Activated CD8-positive, alpha-beta T cell treated with anti-CD3 and anti-CD28 coated beads, Interleukin-2, amount 10 ng/mL, durations not matched to agents 7 days and 5 days (primary cell): Measurements from ENCODE around the gene IQCM. TPM values are rescaled to one million over a fixed set of nuclear protein-coding genes. Genes with fewer than 3 reads are reported as not detected.

Experiments
- ATAC-seq: fragments of 150-1000 bp; cut with Tn5 transposase; one replicate; pipeline ENCODE4 v1.10.0; 2021; ENCODE audit warnings: moderate library complexity
- CTCF ChIA-PET: fragments of 350-600 bp; sonication (Branson Sonifier 250); formaldehyde crosslinking; loops from one replicate; lab custom pipeline; 2021; ENCODE audit warnings: antibody characterized with exemption; lab: Charles Lee
- POLR2A ChIA-PET: fragments of 350-600 bp; sonication (Branson Sonifier 250); formaldehyde crosslinking; loops from one replicate; lab custom pipeline; 2021; ENCODE audit warnings: antibody characterized with exemption; lab: Charles Lee
- DNase-seq: peaks from one replicate; pipeline ENCODE4 v3.0.0-alpha.2; 2020
- H3K27ac Mint-ChIP-seq: one replicate; pipeline ENCODE4 v1.8.0; 2021; ENCODE audit warnings: mild to moderate bottlenecking, mixed read lengths
- H3K27me3 Mint-ChIP-seq: one replicate; pipeline ENCODE4 v1.8.0; 2021; ENCODE audit warnings: low read depth, mixed read lengths
- H3K36me3 Mint-ChIP-seq: one replicate; pipeline ENCODE4 v1.8.0; 2021; ENCODE audit warnings: low read depth, mixed read lengths
- H3K4me1 Mint-ChIP-seq: one replicate; pipeline ENCODE4 v1.8.0; 2021; ENCODE audit warnings: low read depth, mixed read lengths
- H3K4me3 Mint-ChIP-seq: one replicate; pipeline ENCODE4 v1.8.0; 2021; ENCODE audit warnings: mild to moderate bottlenecking, mixed read lengths
- H3K9me3 Mint-ChIP-seq: one replicate; pipeline ENCODE4 v1.8.0; 2022; ENCODE audit warnings: mixed read lengths; ENCODE audit not compliant: insufficient read depth
- total RNA-seq, 2 experiments: library from RNA; stranded (reverse); gene quantifications; one replicate each; pipeline ENCODE4 v1.2.3, GENCODE V29; 2021

The IQCM gene
- total RNA-seq, 2 experiments from 2014 or later, result not detected

- ATAC-seq, result no peak
- Mint-ChIP-seq H3K27me3 (no peaks in the 10 kb centered on the region), H3K36me3 (no peaks in the 10 kb centered on the region), H3K9me3 (no peaks in the 10 kb centered on the region), H3K4me1 (no peaks in the 10 kb centered on the region), H3K4me3 (no peak overlapping the region), H3K27ac (no peak overlapping the region)
- no peak for DNase-seq
- ChIA-PET CTCF (no interaction called here), POLR2A (no interaction called here)
These were observed 92.6 kb downstream of the IQCM start for GRCh38 chr4:149723065-149723464.

DNA sequence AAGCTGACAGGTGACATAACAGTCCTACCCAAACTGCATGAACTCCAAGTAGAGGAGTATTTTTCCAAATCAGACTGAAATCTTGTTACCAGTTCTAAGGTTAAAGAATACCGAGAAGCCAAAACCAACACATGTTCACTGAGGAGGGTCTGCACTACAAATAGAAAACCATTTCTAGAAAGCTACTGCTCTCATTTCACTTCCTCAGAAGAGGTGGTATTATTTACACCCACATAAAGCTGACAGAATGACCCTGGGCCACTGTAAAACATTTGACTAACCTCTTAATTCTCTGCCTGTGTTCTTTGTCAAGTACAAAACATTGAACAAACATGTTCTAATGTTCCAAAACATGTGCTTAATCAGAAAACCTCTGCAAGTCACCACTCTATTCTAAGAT, 95.8 kb downstream of the IQCM start:
- Mint-ChIP-seq H3K27me3 (no peaks in the 10 kb centered on the region), H3K4me3 (no peak overlapping the region), H3K9me3 (no peaks in the 10 kb centered on the region), H3K36me3 (no peaks in the 10 kb centered on the region), H3K4me1 (no peaks in the 10 kb centered on the region), H3K27ac (no peak overlapping the region)
- ChIA-PET CTCF (no interaction called here), POLR2A (no interaction called here)
- no peak for ATAC-seq
- DNase-seq, result no peak

DNA sequence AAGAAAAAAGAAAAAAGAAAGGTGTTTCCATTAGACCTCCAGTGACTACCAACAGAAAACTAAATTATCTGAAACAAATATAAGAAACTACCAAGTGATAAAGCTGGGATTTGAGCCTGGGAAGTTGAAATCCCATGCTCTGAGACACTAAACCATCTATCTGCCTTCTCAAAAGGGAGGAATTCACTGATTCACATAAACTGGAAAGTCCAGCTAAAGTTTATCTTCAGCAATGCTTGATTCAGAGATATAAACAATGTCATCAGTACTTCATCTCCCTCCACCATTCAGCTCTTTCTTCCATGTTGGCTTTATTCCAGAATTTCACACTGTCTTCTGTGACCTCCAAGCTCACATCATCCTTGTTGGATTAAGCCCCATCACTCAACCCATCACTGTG, 96.3 kb downstream of the IQCM start:
- CTCF ChIA-PET, result no interaction called here
- no peaks in the 10 kb centered on the region for H3K4me1 Mint-ChIP-seq
- ATAC-seq (no peak), DNase-seq (no peak)
- H3K27ac Mint-ChIP-seq, result no peak overlapping the region
- no peaks in the 10 kb centered on the region for H3K9me3 Mint-ChIP-seq
- H3K4me3 Mint-ChIP-seq, result no peak overlapping the region
- POLR2A ChIA-PET, result no interaction called here
- no peaks in the 10 kb centered on the region for H3K27me3 Mint-ChIP-seq
- H3K36me3 Mint-ChIP-seq, result no peaks in the 10 kb centered on the region

- DNase-seq (no peak), ATAC-seq (no peak)
- Mint-ChIP-seq H3K4me1 (no peaks in the 10 kb centered on the region), H3K9me3 (no peaks in the 10 kb centered on the region), H3K4me3 (no peak overlapping the region), H3K27me3 (no peaks in the 10 kb centered on the region), H3K36me3 (no peaks in the 10 kb centered on the region), H3K27ac (no peak overlapping the region)
- ChIA-PET POLR2A (no interaction called here), CTCF (no interaction called here)
These were observed 97.1 kb downstream of the IQCM start for GRCh38 chr4:149718500-149718899.

- H3K27me3 Mint-ChIP-seq, result no peaks in the 10 kb centered on the region
- H3K36me3 Mint-ChIP-seq, result no peaks in the 10 kb centered on the region
- ATAC-seq (no peak), DNase-seq (no peak)
- CTCF ChIA-PET, result no interaction called here
- no peaks in the 10 kb centered on the region for H3K9me3 Mint-ChIP-seq
- no peaks in the 10 kb centered on the region for H3K4me1 Mint-ChIP-seq
- no peak overlapping the region for H3K4me3 Mint-ChIP-seq
- POLR2A ChIA-PET, result no interaction called here
- no peak overlapping the region for H3K27ac Mint-ChIP-seq
These were observed 98.9 kb downstream of the IQCM start for GRCh38 chr4:149716728-149717127.

GRCh38 chr4:149715822-149716585, 99.6 kb downstream of the IQCM start:
- CTCF ChIA-PET, result no interaction called here
- Mint-ChIP-seq H3K27me3 (no peaks in the 10 kb centered on the region), H3K27ac (no peak overlapping the region), H3K9me3 (no peaks in the 10 kb centered on the region), H3K4me3 (no peak overlapping the region), H3K36me3 (no peaks in the 10 kb centered on the region), H3K4me1 (no peaks in the 10 kb centered on the region)
- POLR2A ChIA-PET, result no interaction called here
- no peak for ATAC-seq
- DNase-seq, result no peak

DNA sequence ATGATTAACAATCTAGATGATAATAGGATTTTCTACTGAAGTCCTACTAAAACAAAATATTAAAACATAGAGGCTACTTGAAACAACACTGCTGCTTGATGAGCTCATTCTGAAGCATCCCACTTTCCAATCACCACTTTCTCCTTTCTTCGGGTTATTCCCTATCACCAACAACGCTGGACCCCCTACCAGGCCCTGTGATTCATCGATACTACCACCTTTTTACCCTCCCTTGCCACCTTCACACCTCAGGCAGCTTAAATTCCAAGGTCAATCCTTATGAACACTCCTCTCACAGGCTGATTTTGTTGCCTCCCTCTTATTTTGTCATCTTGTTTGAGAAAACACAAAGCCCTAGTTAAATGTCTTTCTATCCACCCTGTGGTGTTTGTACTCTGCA, 102.6 kb downstream of the IQCM start:
- ChIA-PET POLR2A (no interaction called here), CTCF (no interaction called here)
- H3K4me1 Mint-ChIP-seq, result no peaks in the 10 kb centered on the region
- ATAC-seq (no peak), DNase-seq (no peak)
- no peaks in the 10 kb centered on the region for H3K27me3 Mint-ChIP-seq
- no peaks in the 10 kb centered on the region for H3K9me3 Mint-ChIP-seq
- no peak overlapping the region for H3K27ac Mint-ChIP-seq
- no peaks in the 10 kb centered on the region for H3K36me3 Mint-ChIP-seq
- H3K4me3 Mint-ChIP-seq, result no peak overlapping the region

- Mint-ChIP-seq H3K27me3 (no peaks in the 10 kb centered on the region), H3K36me3 (no peaks in the 10 kb centered on the region), H3K4me3 (no peak overlapping the region), H3K9me3 (no peaks in the 10 kb centered on the region), H3K27ac (no peak overlapping the region), H3K4me1 (no peaks in the 10 kb centered on the region)
- ChIA-PET POLR2A (no interaction called here), CTCF (no interaction called here)
- DNase-seq (no peak), ATAC-seq (no peak)
These were observed 103.9 kb downstream of the IQCM start for GRCh38 chr4:149711593-149712365.

DNA sequence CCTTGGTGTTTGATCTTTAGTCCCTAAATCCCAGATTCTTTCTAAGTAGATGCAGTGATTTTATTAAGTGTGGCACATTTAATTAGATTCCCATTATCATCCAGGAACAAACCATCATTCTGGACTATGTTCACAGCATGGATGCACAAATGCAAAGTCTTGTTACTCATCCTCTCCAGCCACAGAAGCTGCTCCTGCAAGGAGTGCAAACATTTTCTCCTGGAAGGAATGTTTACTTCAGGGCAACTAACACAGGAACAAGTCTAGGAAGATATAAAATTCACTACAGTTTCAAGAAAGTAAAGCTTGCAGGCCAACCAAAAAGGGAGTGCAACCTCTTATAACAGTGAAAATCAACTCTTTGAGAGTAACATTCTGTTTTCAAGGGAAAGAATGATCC, 106.0 kb downstream of the IQCM start:
- CTCF ChIA-PET, result no interaction called here
- POLR2A ChIA-PET, result no interaction called here
- no peak for ATAC-seq
- Mint-ChIP-seq H3K27ac (no peak overlapping the region), H3K27me3 (no peaks in the 10 kb centered on the region), H3K4me1 (no peaks in the 10 kb centered on the region), H3K9me3 (no peaks in the 10 kb centered on the region), H3K36me3 (no peaks in the 10 kb centered on the region), H3K4me3 (no peak overlapping the region)
- no peak for DNase-seq

GRCh38 chr4:149708513-149709130, 107.0 kb downstream of the IQCM start:
- ChIA-PET POLR2A (no interaction called here), CTCF (no interaction called here)
- ATAC-seq, result no peak
- Mint-ChIP-seq H3K27ac (no peak overlapping the region), H3K4me1 (no peaks in the 10 kb centered on the region), H3K27me3 (no peaks in the 10 kb centered on the region), H3K9me3 (no peaks in the 10 kb centered on the region), H3K36me3 (no peaks in the 10 kb centered on the region), H3K4me3 (no peak overlapping the region)
- no peak for DNase-seq

DNA sequence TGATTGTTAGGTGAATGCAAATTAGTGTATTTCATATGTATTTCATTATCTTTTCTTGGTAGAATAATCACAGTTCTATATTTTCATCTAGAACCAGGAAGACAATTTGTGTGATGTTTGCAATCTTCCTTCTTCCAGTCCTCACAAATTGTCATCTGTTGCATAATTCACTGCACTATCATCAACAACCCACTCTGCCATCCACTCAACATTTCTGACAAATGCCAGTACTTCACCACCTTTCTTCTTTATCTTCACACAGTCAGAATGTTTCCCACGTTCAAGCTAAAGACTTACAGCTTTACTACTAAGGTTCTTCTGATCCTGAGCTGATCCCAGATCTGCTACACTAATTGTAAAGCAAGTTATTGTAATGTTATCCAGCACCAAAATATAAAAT, 107.8 kb downstream of the IQCM start:
- no peaks in the 10 kb centered on the region for H3K4me1 Mint-ChIP-seq
- CTCF ChIA-PET, result no interaction called here

GRCh38 chr4:149706942-149707341, 108.7 kb downstream of the IQCM start:
- Mint-ChIP-seq H3K27ac (no peak overlapping the region), H3K4me3 (no peak overlapping the region), H3K4me1 (no peaks in the 10 kb centered on the region), H3K9me3 (no peaks in the 10 kb centered on the region), H3K36me3 (no peaks in the 10 kb centered on the region), H3K27me3 (no peaks in the 10 kb centered on the region)
- ChIA-PET POLR2A (no interaction called here), CTCF (no interaction called here)
- DNase-seq (no peak), ATAC-seq (no peak)

More for the DNA sequence above, 107.8 kb downstream of the IQCM start:
- Mint-ChIP-seq H3K4me3 (no peak overlapping the region), H3K9me3 (no peaks in the 10 kb centered on the region), H3K36me3 (no peaks in the 10 kb centered on the region), H3K27ac (no peak overlapping the region), H3K27me3 (no peaks in the 10 kb centered on the region)
- ATAC-seq, result no peak
- POLR2A ChIA-PET, result no interaction called here
- no peak for DNase-seq
